ACHN (cell line): ENCODE data around the gene SUPV3L1.
"Not testable (repeated sequence)": the region's sequence is repeated elsewhere in the genome, so short reads cannot be mapped to it uniquely, and the experiment has no call there.

Experiments used
- DNase-seq: peaks from one replicate; pipeline ENCODE4 v3.0.0-alpha.2; 2015
- in situ Hi-C: cut with HindIII; loops from 2 replicates; pipeline ENCODE4 v1.10.0; 2017; ENCODE audit warnings: low sequenced_read_pairs, low pct_ligation_motif_present, low pct_unique_long_range_greater_than_20kb

The SUPV3L1 gene

GRCh38 chr10:69246581-69247312 lies 66.7 kb downstream of the SUPV3L1 start:
- no peak for DNase-seq
- in situ Hi-C loops: no loop called here

GRCh38 chr10:69247313-69247710 lies 67.3 kb downstream of the SUPV3L1 start:
- DNase-seq: no peak
- in situ Hi-C loops: no loop called here

- in situ Hi-C loops: no loop called here
- DNase-seq: no peak
Observed at GRCh38 chr10:69248117-69248730, 68.2 kb downstream of the SUPV3L1 start.

- in situ Hi-C loops: no loop called here
- DNase-seq: no peak
Observed at GRCh38 chr10:69250041-69250440, 70.0 kb downstream of the SUPV3L1 start.

DNA sequence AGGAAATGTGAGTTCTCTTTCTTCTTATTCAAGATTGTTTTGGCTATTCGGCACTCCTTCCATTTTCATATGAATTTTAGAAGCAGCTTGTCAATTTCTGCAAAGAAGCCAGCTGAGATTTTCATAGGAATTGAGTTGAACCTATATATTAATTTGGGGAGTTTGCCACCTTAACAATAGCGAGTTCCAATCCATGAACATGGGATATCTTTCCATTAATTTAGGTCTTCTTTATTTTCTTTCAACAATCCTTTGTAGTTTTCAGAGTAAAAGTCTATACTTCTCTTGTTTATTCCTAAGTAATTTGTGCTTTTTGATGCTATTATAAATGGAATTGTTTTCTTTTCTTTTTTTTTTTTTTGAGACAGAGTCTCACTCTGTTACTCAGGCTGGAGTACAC lies 71.4 kb downstream of the SUPV3L1 start:
- in situ Hi-C loops, DNase-seq: not testable (repeated sequence)

- in situ Hi-C loops: no loop called here
- no peak for DNase-seq
Observed at GRCh38 chr10:69253171-69253570, 73.1 kb downstream of the SUPV3L1 start.

GRCh38 chr10:69254877-69255276 lies 74.8 kb downstream of the SUPV3L1 start:
- in situ Hi-C loops: no loop called here

More at GRCh38 chr10:69254877-69255276, 74.8 kb downstream of the SUPV3L1 start:
- no peak for DNase-seq
